Right renal pelvis (tissue), 4 donors: ENCODE data around the gene ACMSD. TPM values are rescaled to one million over a fixed set of nuclear protein-coding genes. Genes with fewer than 3 reads are reported as not detected.
"Not testable (repeated sequence)": the region's sequence is repeated elsewhere in the genome, so short reads cannot be mapped to it uniquely, and the experiment has no call there.

ENCODE experiments used
- DNase-seq, 4 donors: peaks; one replicate each; pipeline ENCODE4 v3.0.0-alpha.2; 2013; ENCODE audit warnings: low read depth in 4 of 4, low spot score in 3 of 4, missing footprints in 1 of 4
- polyA plus RNA-seq, 4 donors: library from polyadenylated mRNA; unstranded; fragments of 120-200 nt; gene quantifications; one replicate each; pipeline ENCODE4 v1.2.1, GENCODE V29; 2013; ENCODE audit not compliant: insufficient read length in 4 of 4

The ACMSD gene
- polyA plus RNA-seq, 4 donors, result 32.1 to 44.7 (median 41.8) TPM

DNA sequence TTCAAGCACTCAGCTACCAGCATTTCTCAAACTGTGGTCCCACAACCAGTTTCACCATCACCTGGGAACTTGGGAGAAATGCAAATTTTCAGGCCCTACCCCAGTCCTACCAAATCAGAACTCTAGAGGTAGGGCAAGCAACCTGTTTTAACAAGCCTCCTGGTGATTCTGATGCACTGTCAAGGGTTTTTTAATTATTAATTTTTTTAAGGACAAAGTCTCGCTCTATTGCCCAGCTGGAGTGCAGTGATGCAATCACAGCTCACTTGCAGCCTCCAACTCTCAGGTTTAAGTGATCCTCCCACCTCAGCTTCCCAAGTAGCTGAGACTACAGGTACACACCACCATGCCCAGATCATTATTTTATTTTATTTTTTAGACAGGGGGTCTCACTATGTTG lies 7.8 kb downstream of the ACMSD start:
- no peak for DNase-seq

DNA sequence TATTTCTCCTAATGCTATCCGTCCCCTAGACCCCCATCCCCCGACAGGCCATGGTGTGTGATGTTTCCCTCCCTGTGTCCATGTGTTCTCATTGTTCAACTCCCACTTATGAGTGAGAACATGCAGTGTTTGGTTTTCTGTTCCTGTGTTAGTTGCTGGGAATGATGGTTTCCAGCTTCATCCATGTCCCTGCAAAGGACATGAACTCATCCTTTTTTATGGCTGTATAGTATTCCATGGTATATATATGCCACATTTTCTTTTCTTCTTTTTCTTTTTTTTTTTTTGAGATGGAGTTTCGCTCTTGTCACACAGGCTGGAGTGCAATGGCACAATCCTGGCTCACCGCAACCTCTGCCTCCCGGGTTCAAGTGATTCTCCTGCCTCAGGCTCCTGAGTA lies 9.2 kb downstream of the ACMSD start:
- DNase-seq, result not testable (repeated sequence)

DNA sequence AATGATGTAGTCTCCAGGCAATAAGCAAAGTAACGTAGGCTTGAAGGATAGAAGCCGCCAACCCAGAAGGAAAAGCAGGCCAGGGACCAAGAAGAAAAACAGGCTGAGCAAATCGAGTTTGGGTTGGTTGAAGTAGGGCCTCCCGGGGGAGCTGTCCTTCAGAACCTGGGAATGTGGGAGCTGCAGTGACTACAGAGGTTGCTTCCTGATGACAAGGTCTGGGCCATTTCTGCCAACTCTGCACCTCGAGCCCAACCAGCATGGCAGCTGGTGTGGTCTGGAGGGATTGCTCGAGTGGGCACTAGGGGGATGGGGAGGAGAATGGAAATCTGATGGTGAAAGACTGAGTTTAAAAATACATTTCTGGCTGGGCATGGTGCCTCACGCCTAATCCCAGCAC lies 14.1 kb downstream of the ACMSD start:
- no peak for DNase-seq

DNA sequence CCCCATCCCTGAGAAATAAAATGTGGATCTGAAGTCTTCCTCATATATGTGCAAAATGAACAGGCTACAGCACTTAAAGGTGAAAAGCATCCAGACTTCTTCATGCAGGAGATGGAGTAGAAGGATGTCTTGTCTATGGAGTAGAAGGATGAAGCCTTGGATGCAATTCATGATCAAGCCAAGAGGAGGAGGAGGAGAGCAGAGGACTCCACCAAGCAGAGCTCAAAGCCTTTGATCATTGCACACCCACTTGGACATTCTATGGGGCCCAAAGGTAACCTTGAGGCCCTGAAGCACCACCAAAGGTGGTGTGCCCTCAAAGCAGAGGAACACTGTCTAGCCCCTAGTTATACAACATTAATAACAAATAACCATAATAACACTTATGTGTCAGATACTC lies 17.3 kb downstream of the ACMSD start:
- DNase-seq, result no peak

DNA sequence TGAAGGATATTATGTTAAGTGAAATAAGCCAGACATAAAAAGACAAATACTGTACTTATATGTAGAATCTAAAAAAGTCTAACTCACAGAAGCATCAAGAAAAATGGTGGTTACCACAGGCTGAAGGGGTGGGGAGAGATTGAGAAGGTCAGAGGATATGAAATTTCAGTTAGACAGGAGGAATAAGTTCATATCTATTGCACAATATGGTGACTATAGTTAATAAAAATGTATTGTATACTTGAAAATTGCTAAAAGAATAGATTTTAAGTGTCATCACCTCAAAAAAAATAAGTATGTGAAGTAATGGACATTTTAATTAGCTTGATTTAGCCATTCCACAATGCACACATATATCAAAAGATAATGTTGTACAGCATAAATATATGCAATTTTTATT lies 19.8 kb downstream of the ACMSD start:
- DNase-seq, result no peak

DNA sequence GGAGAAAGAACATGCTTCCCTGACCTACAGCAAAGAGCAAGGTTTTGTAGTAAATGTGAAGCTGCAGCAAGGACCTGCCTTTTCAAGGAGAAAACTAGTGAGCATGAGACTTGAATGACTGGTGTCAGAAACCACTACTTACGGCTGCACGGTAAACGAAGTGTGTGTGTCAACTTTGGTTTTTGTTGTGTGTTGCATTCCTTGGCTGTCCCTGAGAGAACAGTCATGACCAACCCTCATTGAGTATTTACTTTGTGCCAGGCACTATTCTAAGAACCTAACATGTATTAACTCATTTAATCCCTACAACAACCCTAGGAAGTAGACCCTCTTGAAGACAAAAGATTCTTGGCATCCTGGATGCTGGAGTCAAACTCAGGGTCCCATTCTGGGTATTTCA lies 22.8 kb downstream of the ACMSD start:
- no peak for DNase-seq

DNA sequence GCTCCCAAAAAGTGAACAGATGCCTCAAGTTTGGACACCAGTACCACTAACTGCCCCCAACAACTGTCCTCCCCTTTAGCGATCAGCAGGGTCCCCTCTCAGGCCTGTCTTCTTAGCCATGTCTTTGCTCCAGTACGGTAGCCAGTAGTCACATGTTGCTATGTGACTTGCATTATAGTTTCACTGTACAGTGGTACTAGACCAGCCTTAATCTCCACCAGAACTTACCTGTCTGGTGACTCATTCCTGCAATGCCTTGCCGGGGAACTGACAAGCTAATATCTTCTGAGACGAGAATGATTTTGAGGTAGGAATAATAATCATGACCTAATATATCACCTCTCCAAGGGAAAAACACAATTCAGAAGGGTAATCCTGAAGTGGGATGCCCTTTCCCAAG lies 23.7 kb downstream of the ACMSD start:
- no peak for DNase-seq

DNA sequence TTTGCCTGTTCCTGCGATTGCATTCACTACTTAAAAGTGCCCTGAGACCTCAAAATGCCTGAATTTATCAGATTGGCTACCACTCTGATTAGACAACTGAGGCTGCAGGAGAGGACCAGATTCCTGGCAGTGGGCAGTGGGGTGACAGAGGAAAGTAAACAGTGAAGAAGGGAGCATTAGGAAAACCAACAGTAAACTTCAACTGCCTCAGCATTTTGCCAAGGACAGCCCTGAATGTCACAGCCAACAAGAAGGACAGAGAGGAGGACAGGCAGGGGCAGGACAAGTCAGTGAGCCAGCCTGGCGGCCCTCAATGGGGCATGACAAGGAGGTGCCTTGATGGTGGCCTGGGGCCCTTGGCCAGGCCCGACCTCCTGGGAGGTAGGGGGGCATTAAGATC lies 24.3 kb downstream of the ACMSD start:
- no peak for DNase-seq

DNA sequence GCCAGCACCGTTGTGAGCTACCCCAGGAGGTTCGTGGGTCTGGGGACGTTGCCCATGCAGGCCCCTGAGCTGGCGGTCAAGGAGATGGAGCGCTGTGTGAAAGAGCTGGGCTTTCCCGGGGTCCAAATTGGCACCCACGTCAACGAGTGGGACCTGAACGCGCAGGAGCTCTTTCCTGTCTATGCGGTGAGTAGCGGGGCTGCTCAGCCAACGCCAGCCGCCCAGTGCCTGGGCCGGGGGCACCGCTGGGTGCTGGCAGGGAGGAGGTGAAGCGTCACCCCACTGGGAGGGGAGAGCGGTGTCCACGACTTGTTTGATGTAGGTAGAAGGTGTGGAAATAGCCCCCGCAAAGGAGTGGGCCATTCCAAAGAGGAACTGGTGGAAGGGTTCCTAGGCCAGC lies 25.0 kb downstream of the ACMSD start:
- DNase-seq, result no peak

DNA sequence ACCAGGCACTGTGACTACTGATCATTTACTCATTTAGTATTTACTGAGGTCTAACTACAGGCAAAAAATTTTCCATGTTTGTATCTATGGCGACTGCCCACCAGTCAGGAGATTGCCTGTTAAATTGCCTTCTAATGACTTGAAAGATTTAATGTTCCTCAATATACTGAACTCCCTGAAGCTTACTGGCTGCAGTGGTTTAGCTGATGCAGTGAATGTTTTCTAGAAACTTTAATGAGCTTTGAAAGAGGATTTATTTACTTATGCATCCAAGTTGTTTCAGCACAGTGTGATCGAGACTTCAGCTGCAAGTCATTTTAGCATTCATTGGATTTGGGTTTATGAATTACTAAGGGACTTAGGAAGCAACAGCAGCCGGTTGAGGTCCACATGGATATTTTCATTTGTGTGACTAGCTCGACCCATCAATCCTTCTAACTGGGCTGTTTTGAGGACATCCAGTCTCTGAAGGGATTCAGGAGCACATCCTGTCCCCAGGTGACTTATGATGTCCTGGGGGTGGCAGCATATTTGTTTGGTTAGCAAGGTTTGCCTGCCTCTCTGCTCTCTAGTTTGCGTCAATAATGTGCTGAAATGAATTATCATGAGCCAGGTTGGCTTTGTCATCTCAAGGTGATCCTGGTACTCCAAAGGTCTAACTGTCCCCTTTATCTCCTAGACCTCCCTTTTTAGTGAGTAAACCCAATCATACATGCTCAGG lies 26.8 kb downstream of the ACMSD start:
- no peak for DNase-seq

DNA sequence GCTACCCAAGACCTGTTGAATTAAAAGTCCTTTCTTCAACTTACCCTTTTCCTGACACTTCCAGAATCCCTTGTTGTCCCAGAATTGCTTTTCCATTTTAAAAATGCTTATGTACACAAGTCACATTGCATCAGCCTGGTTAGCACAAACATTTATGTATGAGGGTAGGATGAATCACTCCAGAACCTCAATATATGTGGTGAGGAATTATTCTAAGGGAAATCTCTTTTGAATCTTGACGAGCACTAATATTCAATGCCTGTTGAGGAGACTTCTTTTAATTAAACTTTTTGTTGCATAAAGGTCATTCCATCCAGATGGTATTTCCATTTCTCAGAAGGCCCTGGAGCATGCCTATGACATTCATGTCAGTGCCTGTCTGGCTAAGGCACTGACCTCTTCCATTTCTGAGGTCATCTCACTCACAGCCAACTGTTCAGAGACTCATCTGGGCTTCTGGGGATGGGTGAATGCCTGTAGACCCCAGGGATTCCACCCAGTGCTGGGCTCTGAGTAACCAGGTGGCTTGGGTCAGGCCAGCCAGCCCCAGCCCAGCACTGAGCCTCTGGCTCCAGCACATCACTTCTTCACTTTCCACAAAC lies 28.2 kb downstream of the ACMSD start:
- DNase-seq, result no peak

DNA sequence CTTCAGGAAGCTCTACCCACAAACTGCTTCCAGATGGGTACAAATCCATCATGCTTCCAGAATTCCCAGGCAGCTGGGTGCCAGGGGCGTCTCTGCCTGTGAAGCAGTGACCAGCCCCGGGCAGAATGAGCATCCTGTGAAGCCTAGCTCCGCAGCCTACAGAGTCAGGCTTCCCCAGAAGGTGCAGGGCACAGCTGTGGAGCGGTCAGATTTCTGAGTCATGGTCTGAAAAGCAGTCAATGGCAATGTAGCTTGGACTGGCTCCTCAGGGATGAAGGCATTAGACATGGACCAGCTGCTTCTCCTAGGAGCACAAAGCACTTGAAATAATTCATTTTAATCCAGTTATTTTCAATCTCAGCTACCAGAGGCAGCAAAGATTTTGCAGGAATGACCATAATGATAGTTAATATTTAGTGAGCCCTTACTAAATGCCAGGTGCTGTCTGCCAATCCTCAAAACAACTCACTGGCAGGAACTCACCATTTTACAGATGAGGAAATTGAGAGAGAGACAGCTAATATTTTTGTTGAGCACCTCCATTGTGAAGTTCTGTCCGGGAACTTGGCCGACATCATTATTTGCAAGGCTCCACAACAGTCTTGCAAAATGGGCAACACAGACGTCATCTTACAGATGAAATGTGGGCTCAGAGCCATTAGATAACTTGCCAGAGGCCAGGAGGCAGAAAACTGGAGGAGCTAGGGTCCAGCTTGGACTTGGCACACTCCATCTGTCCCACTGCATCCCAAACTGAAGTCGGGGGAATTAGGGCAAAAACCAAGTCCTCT lies 31.7 kb downstream of the ACMSD start:
- DNase-seq, result no peak

DNA sequence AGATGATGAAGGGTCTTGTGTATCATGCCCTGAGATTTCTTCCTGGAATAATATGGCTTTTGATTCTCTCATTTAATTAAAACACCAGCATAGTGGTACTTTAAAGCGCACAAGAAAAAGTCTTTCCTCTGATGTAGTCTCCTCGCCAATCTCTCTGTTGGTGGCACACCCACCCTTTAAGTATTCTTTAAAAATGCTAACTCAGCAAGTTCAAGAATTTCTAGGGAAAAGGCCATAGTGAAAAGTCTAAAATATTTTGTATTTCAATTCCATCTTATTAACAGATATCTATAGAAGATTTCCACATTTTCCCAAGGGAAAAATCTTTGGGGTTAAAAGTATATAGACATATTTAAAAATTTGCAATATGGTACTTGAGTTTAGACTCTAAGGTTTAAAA lies 34.7 kb downstream of the ACMSD start:
- DNase-seq, result no peak

DNA sequence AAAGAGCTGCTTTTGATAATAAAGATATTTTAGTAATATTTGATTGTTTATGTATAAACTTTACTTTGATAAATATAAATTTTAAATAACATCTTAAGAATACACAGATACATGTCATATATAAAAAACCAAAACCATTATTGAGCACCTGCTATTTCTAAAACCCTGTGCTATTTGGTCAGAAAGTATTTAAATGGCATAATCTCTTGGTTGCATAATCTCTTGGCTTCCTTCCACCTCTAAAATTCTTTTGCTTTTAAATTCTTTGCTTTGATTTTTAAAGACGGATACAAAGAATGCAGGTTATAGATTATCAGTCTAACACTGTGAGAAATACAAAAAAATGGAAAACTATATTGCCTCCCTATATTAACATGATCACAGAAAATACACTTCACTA lies 36.9 kb downstream of the ACMSD start:
- no peak for DNase-seq

DNA sequence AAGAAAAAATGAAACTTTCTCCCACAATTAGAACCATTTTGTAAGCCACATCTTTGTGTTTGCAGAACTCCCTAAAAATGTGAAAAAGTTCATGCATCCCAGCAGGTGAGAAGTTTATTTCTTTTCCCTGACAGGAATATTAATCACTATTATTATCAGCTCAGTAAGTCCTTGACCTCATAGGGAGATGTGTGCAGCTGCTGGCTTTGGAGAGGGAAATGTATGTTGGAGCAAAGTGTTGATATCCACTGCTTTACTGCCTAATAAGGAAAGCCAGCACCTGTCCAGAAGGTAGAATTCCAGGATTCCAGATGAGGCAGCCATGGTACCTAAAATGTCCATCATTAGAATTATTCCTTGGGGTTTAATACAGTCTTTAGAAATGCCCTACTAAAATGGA lies 44.4 kb downstream of the ACMSD start:
- no peak for DNase-seq

DNA sequence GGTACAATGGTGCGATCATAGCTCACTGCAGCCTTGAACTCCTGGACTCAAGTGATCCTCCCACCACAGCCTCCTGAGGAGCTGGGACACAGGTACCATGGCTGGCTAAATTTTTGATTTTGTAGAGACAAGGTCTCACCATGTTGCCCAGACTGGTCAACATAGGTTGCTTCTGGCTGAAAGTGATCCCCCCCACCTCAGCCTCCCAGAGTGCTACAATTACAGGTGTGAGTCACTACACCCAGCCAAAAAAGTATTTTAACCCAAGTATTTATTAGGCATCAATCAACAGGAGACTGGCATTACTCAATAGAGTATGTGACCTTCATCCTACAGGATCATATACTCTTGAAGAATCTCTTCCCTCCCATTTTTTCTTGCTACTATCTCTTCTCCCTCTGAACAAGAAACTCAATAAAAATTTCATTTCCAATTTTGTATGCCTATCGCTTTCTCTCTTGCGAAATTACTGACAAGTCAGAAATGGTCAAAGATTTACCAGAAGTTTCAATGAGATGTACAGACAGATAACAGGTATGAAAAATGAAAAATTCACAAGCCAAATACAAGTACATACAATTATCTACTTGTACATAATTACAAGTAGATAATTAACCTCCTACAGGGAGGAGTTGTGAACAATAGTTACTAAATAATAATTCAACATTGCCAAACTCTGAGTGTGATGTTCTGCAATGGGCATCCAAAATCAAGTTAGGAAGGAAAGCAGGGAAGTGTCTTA lies 45.3 kb downstream of the ACMSD start:
- no peak for DNase-seq

DNA sequence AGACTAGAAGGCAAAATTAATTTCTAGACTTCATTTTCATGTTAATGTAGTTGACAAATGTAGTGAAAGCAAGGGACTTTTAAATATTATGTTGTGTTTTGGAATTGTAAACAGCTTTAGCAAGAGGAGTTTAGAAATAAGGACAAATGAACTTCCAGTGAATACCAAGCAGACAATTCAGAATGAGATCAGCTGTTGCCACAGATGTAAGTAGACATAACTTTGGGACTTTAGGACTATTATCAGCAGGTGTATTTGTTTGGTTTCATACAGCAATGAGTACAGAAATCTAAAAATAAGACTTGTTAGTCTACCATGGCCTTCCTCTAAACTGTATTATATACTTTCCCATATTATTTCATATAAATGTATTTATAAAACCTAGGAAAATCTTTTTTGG lies 46.0 kb downstream of the ACMSD start:
- DNase-seq, result no peak

DNA sequence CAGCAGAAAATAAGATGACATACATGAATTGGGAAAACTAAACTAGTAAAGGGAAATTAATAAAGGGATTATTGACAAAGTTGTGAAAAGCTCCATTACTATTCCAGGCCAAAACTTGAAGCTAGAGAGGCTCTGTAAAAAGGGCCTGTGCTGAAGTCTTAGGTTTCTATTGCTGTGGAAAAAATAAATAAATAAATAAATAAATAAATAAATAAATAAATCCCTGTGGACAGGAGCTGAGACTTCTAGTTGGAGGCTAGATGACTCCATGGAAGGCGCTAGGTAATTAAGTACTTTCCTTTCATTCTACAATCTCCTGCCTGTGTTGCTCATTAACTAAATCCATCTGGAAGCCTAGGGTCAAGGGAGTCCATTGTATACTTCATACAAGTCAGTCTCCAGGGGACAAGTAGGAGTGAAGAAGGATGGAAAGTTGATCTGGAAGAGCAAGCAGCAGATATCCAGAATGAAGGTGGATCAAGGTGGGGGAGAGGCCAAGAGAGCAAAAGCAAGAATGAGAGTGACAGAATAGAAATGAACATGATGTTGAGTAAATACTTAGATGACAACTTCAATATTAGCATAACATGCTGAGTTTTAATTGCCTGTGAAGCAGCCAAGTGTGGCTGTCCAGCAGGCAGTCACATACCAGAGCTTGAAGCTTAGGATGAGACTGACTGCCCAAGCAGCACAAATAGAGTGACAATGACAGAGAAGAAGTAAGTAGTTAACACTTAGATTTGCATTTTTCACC lies 54.0 kb downstream of the ACMSD start:
- peak in 1 of 4 donors; percentile 12 for DNase-seq

DNA sequence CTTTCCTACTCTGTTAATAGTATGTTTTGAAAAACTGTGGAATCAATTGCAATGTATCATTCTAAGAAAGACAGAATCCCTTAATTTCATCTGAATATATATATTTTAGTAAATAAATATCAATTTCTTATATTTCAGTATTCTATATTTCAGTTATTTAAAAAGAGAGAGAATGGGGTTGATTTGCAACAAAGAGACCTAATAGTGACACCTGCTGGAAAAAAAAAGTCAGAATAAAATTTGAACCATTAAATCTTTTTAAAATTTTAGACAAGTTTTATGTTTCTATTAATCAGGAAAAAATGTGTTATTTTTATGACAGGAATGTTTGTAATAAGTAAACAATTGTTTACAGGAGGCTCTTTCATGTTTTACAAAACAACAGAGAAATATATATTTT lies 59.5 kb downstream of the ACMSD start:
- DNase-seq, result no peak

DNA sequence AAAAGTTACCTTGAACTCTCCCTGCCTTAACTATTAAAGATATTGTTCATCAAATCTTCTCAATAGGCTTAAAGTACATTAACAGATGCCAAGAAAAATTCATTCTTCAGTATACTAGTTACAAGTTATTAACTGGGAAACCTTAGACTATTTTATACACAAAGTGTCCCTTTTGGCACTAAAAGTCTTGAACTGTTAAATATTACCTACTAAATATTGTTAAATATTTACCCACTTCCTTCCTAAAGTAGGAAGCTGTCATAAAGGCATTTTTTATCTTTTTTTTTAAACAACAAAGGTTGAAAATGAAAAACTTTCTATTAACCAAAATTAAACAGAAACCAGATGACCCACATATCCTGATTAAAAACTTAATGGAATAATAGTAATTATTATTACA lies 60.8 kb downstream of the ACMSD start:
- DNase-seq, result no peak

DNA sequence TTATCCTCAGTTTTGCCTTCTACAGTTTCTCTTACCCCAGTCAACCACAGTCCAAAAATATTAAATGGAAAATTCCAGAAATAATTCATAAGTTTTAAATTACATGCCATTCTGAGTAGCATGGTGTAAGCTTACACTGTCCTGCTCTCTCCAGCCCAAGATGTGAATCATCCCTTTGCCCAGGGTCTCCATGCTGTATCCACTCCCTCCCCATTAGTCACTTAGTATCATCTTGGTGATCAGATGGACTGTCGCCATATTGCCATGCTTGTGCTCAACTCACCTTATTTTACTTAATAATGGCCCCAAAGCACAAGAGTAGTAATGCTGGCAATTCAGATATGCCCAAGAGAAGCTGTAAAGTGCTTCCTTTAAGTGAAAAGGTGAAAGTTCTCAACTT lies 61.7 kb downstream of the ACMSD start:
- DNase-seq, result no peak
